Measurements from ENCODE around the gene OSBPL3. TPM values are rescaled to one million over a fixed set of nuclear protein-coding genes. Genes with fewer than 3 reads are reported as not detected.

OSBPL3 gene
- total RNA-seq, 1 experiment from 2014 or later = 36.8 TPM

DNA sequence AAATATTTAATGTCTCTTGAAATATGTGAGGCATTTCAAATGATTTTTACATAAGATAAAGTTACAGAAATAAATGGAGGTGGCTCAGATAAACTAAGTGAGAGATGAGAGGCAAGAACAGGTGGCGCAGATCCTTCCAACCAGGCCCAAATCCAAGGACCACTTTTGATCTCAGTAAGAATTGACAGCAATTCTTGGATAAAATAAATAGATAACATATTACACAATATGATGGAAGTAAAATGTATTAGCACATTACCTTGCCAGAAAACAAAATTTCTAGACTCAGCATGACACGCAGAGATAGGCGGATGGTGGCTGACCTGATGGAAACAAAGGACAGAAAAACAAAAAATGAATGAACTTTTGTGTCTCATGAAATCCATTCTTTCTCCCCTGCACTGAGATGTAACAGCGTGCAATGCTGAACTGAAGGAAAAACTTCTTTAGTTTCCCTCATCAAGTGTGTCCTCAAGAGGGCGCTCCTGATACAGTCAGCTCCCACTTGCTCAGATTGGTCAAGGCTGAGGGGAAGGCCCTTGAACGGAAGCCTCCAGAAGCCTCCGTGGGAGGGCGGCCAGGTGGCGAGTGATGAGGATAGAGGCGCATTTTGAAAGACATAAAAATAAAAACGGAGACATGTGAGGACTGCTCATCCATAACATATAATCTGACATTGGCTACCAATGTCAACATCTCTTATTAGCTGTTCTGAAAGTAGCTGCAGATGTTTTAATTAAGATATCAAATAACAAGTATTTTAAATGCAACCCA lies 159.9 kb downstream of the OSBPL3 start:
- H3K9ac ChIP-seq (ENCODE audit: low read length) = peak overlapping the region; percentile 65
- ChIA-PET CTCF (interaction anchor here (0.8 to 3.2 kb wide), 11 partner anchors 8 to 273 kb away, joined by 3 to 26 read pairs (median 8); partner anchors contain the start of gene OSBPL3), RAD21 (ENCODE audit: low non-redundant PET in 1 of 2, low total read pairs in 2 of 2, uncharacterized antibody in 2 of 2, unreplicated experiment in 2 of 2) (interaction anchor here (1.2 to 1.8 kb wide), 2 partner anchors 250 to 273 kb away, joined by 5 to 6 read pairs; no protein-coding TSS in a partner anchor), POLR2A (interaction anchor here (1.9 kb wide), 1 partner anchor 159 kb away, joined by 9 read pairs; the partner anchor contains the start of gene OSBPL3)
- TF ChIP-seq TCF7L2 (IDR thresholded peaks at IDR 0.05; ENCODE audit: borderline replicate concordance, extremely low read depth, insufficient read depth, insufficient read length) = no peak
- TF ChIP-seq EGR1 (IDR thresholded peaks at IDR 0.05; ENCODE audit: low read depth) = 0 out of 2 replicates have a peak, but pooled peaks have one; percentile 29
- TF ChIP-seq, protein P1, sequence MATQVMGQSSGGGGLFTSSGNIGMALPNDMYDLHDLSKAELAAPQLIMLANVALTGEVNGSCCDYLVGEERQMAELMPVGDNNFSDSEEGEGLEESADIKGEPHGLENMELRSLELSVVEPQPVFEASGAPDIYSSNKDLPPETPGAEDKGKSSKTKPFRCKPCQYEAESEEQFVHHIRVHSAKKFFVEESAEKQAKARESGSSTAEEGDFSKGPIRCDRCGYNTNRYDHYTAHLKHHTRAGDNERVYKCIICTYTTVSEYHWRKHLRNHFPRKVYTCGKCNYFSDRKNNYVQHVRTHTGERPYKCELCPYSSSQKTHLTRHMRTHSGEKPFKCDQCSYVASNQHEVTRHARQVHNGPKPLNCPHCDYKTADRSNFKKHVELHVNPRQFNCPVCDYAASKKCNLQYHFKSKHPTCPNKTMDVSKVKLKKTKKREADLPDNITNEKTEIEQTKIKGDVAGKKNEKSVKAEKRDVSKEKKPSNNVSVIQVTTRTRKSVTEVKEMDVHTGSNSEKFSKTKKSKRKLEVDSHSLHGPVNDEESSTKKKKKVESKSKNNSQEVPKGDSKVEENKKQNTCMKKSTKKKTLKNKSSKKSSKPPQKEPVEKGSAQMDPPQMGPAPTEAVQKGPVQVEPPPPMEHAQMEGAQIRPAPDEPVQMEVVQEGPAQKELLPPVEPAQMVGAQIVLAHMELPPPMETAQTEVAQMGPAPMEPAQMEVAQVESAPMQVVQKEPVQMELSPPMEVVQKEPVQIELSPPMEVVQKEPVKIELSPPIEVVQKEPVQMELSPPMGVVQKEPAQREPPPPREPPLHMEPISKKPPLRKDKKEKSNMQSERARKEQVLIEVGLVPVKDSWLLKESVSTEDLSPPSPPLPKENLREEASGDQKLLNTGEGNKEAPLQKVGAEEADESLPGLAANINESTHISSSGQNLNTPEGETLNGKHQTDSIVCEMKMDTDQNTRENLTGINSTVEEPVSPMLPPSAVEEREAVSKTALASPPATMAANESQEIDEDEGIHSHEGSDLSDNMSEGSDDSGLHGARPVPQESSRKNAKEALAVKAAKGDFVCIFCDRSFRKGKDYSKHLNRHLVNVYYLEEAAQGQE (IDR thresholded peaks at IDR 0.05; ENCODE audit: low read depth) = no peak
- peak; percentile 97 for TF ChIP-seq RAD21 (IDR thresholded peaks at IDR 0.05; ENCODE audit: low read depth)
- TF ChIP-seq YY1 (IDR thresholded peaks at IDR 0.05; ENCODE audit: extremely low read depth, insufficient replicate concordance, low read depth, low read length) = peak; percentile 28
- TF ChIP-seq CEBPB (IDR thresholded peaks at IDR 0.05; ENCODE audit: low read depth) = peak; percentile 65
- TF ChIP-seq, protein P2, sequence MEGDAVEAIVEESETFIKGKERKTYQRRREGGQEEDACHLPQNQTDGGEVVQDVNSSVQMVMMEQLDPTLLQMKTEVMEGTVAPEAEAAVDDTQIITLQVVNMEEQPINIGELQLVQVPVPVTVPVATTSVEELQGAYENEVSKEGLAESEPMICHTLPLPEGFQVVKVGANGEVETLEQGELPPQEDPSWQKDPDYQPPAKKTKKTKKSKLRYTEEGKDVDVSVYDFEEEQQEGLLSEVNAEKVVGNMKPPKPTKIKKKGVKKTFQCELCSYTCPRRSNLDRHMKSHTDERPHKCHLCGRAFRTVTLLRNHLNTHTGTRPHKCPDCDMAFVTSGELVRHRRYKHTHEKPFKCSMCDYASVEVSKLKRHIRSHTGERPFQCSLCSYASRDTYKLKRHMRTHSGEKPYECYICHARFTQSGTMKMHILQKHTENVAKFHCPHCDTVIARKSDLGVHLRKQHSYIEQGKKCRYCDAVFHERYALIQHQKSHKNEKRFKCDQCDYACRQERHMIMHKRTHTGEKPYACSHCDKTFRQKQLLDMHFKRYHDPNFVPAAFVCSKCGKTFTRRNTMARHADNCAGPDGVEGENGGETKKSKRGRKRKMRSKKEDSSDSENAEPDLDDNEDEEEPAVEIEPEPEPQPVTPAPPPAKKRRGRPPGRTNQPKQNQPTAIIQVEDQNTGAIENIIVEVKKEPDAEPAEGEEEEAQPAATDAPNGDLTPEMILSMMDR (IDR thresholded peaks at IDR 0.05 in 2 of 3, conservative IDR thresholded peaks at IDR 0.05 in 1 of 3; ENCODE audit: borderline replicate concordance in 1 of 3, insufficient read depth in 1 of 3, low read depth in 2 of 3, low read length in 2 of 3) = peak; percentile 87 to 96 (median 87)
- TF ChIP-seq CBX3 (IDR thresholded peaks at IDR 0.05; ENCODE audit: low read depth) = peak; percentile 73; the same call in 1 of the 2 replicates
- no peak for TF ChIP-seq ELF1 (IDR thresholded peaks at IDR 0.05; ENCODE audit: borderline replicate concordance, low read depth)
- no peak for TF ChIP-seq ZFX (IDR thresholded peaks at IDR 0.05)
- TF ChIP-seq FOSL1 (IDR thresholded peaks at IDR 0.05; ENCODE audit: low read depth) = no peak
- TF ChIP-seq, protein P3, sequence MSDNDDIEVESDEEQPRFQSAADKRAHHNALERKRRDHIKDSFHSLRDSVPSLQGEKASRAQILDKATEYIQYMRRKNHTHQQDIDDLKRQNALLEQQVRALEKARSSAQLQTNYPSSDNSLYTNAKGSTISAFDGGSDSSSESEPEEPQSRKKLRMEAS (IDR thresholded peaks at IDR 0.05) = peak; percentile 70
- TF ChIP-seq SP1 (IDR thresholded peaks at IDR 0.05; ENCODE audit: low read depth) = peak; percentile 26; the same call in 1 of the 2 replicates
- H3K4me2 ChIP-seq (ENCODE audit: low read length) = peak overlapping the region; percentile 71
- H3K4me1 ChIP-seq (ENCODE audit: control insufficient read depth in 1 of 2, insufficient read depth in 2 of 2, low read length in 2 of 2) = peaks cover 48 to 54% of the 10 kb centered on the region in 2 experiments
- no peak overlapping the region; a peak in 1 of 4 replicates for H3K4me3 ChIP-seq (replicated peaks in 1 of 2; ENCODE audit: low read depth in 1 of 2, low read length in 2 of 2)
- H3K36me3 ChIP-seq (ENCODE audit: control insufficient read depth in 1 of 2, insufficient read depth in 2 of 2, low read length in 2 of 2) = peaks cover 3 to 14% of the 10 kb centered on the region in 2 experiments; a peak in 3 of 4 replicates
- no peak overlapping the region for H2AFZ ChIP-seq (ENCODE audit: low read depth, low read length, poor library complexity, severe bottlenecking)
- DNase-seq (ENCODE audit: low read depth, low spot score) (peak; percentile 84), ATAC-seq (peak; percentile 69)
- H3K27me3 ChIP-seq (ENCODE audit: insufficient read depth, low read length) = no peaks in the 10 kb centered on the region
- H3K9me2 ChIP-seq (ENCODE audit: insufficient read depth) = no peaks in the 10 kb centered on the region
- BruUV-seq (replicated peaks) = no TSS peak
- H3K79me2 ChIP-seq (ENCODE audit: insufficient read depth, low read length) = no peaks in the 10 kb centered on the region
- H3K9me3 ChIP-seq (ENCODE audit: control insufficient read depth in 1 of 2, insufficient read depth in 1 of 2, low read depth in 1 of 2, low read length in 2 of 2) = no peaks in the 10 kb centered on the region
- intact Hi-C loops (cut with micrococcal nuclease) = loop anchor here (1.0 to 5.0 kb wide), 5 partner anchors 61 to 273 kb away; partner anchors contain the start of gene OSBPL3
- H4K20me1 ChIP-seq (ENCODE audit: insufficient read depth) = no peaks in the 10 kb centered on the region
- H3K27ac ChIP-seq (ENCODE audit: low read depth, low read length) = peak overlapping the region; percentile 84

Measured in HCT116 (cell line).